Fibroblast of lung (primary cell): ENCODE measurements around the gene ZMYM1. TPM values are rescaled to one million over a fixed set of nuclear protein-coding genes. Genes with fewer than 3 reads are reported as not detected.

ENCODE experiments used
- DNase-seq, 2 donors: peaks; one replicate each; pipeline versions ENCODE4 v3.0.0 to v3.0.0-alpha.2; 2010; ENCODE audit warnings: low read depth in 2 of 2
- H2AFZ ChIP-seq: 2 replicates; pipeline ENCODE4 v1.5.1; 2012; ENCODE audit warnings: low read length, control low read depth, inconsistent platforms
- H3K27ac ChIP-seq: 2 replicates; pipeline ENCODE4 v1.5.1; 2011; ENCODE audit warnings: low read length, control low read depth; ENCODE audit not compliant: insufficient read depth
- H3K27me3 ChIP-seq: 2 replicates; pipeline ENCODE4 v1.5.1; 2011; ENCODE audit warnings: mild to moderate bottlenecking, low read length; ENCODE audit not compliant: control insufficient read depth, insufficient read depth
- H3K36me3 ChIP-seq: 2 replicates; pipeline ENCODE4 v1.5.1; 2011; ENCODE audit warnings: low read length; ENCODE audit not compliant: control insufficient read depth, insufficient read depth
- H3K4me1 ChIP-seq: 2 replicates; pipeline ENCODE4 v1.5.1; 2011; ENCODE audit warnings: low read length; ENCODE audit not compliant: control insufficient read depth, insufficient read depth; ENCODE audit errors: extremely low read depth
- H3K4me2 ChIP-seq: 2 replicates; pipeline ENCODE4 v1.5.1; 2011; ENCODE audit warnings: low read length, control low read depth; ENCODE audit not compliant: insufficient read depth; ENCODE audit errors: extremely low read depth
- H3K4me3 ChIP-seq, 4 experiments: fragments of 200-600 bp in 1 of 4; sonication (generic) in 1 of 4; replicated peaks in 1 of 4; 2 replicates each; pipeline ENCODE4 v1.5.1; 2011 to 2016; ENCODE audit warnings: low read length in 4 of 4, low read depth in 3 of 4, mild to moderate bottlenecking in 3 of 4, control low read depth in 2 of 4, inconsistent platforms in 1 of 4, mixed read lengths in 1 of 4; ENCODE audit not compliant: insufficient read depth in 1 of 4; ENCODE audit errors: control extremely low read depth in 1 of 4
- H3K79me2 ChIP-seq: 2 replicates; pipeline ENCODE4 v1.5.1; 2012; ENCODE audit warnings: mild to moderate bottlenecking, low read length, inconsistent platforms; ENCODE audit not compliant: control insufficient read depth, insufficient read depth
- H3K9ac ChIP-seq: 2 replicates; pipeline ENCODE4 v1.5.1; 2011; ENCODE audit warnings: mild to moderate bottlenecking, low read length, control low read depth; ENCODE audit not compliant: insufficient read depth
- H3K9me3 ChIP-seq: 2 replicates; pipeline ENCODE4 v1.5.1; 2012; ENCODE audit warnings: low read depth, low read length; ENCODE audit not compliant: control insufficient read depth, insufficient read depth
- H4K20me1 ChIP-seq: 2 replicates; pipeline ENCODE4 v1.5.1; 2011; ENCODE audit warnings: low read length; ENCODE audit not compliant: control insufficient read depth, insufficient read depth; ENCODE audit errors: extremely low read depth
- CTCF ChIP-seq, 2 donors: IDR thresholded peaks in 1 of 2; conservative IDR thresholded peaks in 1 of 2; 1 replicate in 1 of 2; 2 replicates in 1 of 2; pipeline ENCODE4 v1.5.1; 2011 to 2012; ENCODE audit warnings: low read length in 2 of 2, control low read depth in 1 of 2, inconsistent platforms in 1 of 2, low read depth in 1 of 2, mild to moderate bottlenecking in 1 of 2
- EZH2 ChIP-seq: IDR thresholded peaks from 2 replicates; pipeline ENCODE4 v1.5.1; 2012; ENCODE audit warnings: low read length, control low read depth, mild to moderate bottlenecking; ENCODE audit errors: missing control alignments
- polyA plus RNA-seq, 2 donors: library from polyadenylated mRNA; depleted of rRNA in 1 of 2; stranded (reverse) in 1 of 2; unstranded in 1 of 2; fragments of >200 nt; gene quantifications; 2 replicates each; pipeline ENCODE4 v1.2.1, GENCODE V29; 2011 to 2012; ENCODE audit warnings: missing spikeins in 1 of 2
- total RNA-seq: library from RNA; depleted of rRNA; stranded (reverse); fragments of >200 nt; gene quantifications from 2 replicates; pipeline ENCODE4 v1.2.1, GENCODE V29; 2014

ZMYM1 gene
- total and polyA plus RNA-seq, 2 donors (not counting 1 experiment from before 2014, with no cell fraction given), result 10.3 to 18.5 TPM

GRCh38 chr1:35080171-35080854 is 1.1 kb downstream of the ZMYM1 start:
- H3K79me2 ChIP-seq, result peaks cover 39% of the 10 kb centered on the region
- peak overlapping the region; percentile 20 for H3K27ac ChIP-seq
- no peaks in the 10 kb centered on the region for H3K36me3 ChIP-seq
- H3K9me3 ChIP-seq, result no peaks in the 10 kb centered on the region
- H3K27me3 ChIP-seq, result no peaks in the 10 kb centered on the region
- peak overlapping the region; percentile 7 for H3K9ac ChIP-seq
- no peak overlapping the region for H2AFZ ChIP-seq
- no peak for TF ChIP-seq CTCF (conservative IDR thresholded peaks at IDR 0.05 in 1 of 2, IDR thresholded peaks at IDR 0.05 in 1 of 2; ENCODE audit: low read depth in 1 of 2, low read length in 2 of 2)
- no peak for TF ChIP-seq EZH2
- H4K20me1 ChIP-seq, result no peaks in the 10 kb centered on the region
- peak overlapping the region; percentile 63 to 92 (median 68) for H3K4me3 ChIP-seq
- H3K4me2 ChIP-seq, result peak overlapping the region; percentile 95
- no peak for DNase-seq
- H3K4me1 ChIP-seq, result peaks cover 4% of the 10 kb centered on the region

GRCh38 chr1:35085421-35085820 is 6.2 kb downstream of the ZMYM1 start:
- H3K4me1 ChIP-seq, result peaks cover under 1% of the 10 kb centered on the region
- no peaks in the 10 kb centered on the region for H4K20me1 ChIP-seq
- H3K79me2 ChIP-seq, result peaks cover 52% of the 10 kb centered on the region
- TF ChIP-seq CTCF (conservative IDR thresholded peaks at IDR 0.05 in 1 of 2, IDR thresholded peaks at IDR 0.05 in 1 of 2; ENCODE audit: low read depth in 1 of 2, low read length in 2 of 2) (no peak), EZH2 (no peak)
- no peak overlapping the region for H2AFZ ChIP-seq
- no peaks in the 10 kb centered on the region for H3K27me3 ChIP-seq
- H3K9ac ChIP-seq, result no peak overlapping the region
- peak in 1 of 2 donors; percentile 32 for DNase-seq
- no peak overlapping the region for H3K27ac ChIP-seq
- no peak overlapping the region for H3K4me3 ChIP-seq
- H3K9me3 ChIP-seq, result no peaks in the 10 kb centered on the region
- H3K4me2 ChIP-seq, result no peak overlapping the region
- H3K36me3 ChIP-seq, result no peaks in the 10 kb centered on the region

- Histone ChIP-seq H3K9ac (no peak overlapping the region), H2AFZ (no peak overlapping the region), H3K27me3 (no peaks in the 10 kb centered on the region), H3K9me3 (no peaks in the 10 kb centered on the region), H3K36me3 (no peaks in the 10 kb centered on the region), H4K20me1 (no peaks in the 10 kb centered on the region), H3K4me2 (no peak overlapping the region), H3K79me2 (no peaks in the 10 kb centered on the region), H3K4me3 (no peak overlapping the region), H3K4me1 (no peaks in the 10 kb centered on the region), H3K27ac (no peak overlapping the region)
- peak in 1 of 2 donors; percentile 64 for DNase-seq
- TF ChIP-seq CTCF (conservative IDR thresholded peaks at IDR 0.05 in 1 of 2, IDR thresholded peaks at IDR 0.05 in 1 of 2; ENCODE audit: low read depth in 1 of 2, low read length in 2 of 2) (no peak), EZH2 (no peak)
Observed at GRCh38 chr1:35097224-35097623, 18.0 kb downstream of the ZMYM1 start.
